K562 (cell line): ENCODE data around the gene SLC35B1. TPM values are rescaled to one million over a fixed set of nuclear protein-coding genes. Genes with fewer than 3 reads are reported as not detected.
A peak's percentile ranks its signal among the peaks of the same experiment; 100 is the strongest.

Experiments used
- E2F3 ChIP-seq: fragments of 250-450 bp; sonication (Bioruptor Pico); IDR thresholded peaks from 2 replicates; pipeline ENCODE4 v1.4.0; 2020; ENCODE audit warnings: mild to moderate bottlenecking
- E2F8 ChIP-seq: fragments of 450-650 bp; IDR thresholded peaks from 2 replicates; pipeline ENCODE4 v1.7.1; 2018; ENCODE audit warnings: mild to moderate bottlenecking, low read depth; ENCODE audit not compliant: partially characterized antibody
- JUND ChIP-seq, 2 experiments: IDR thresholded peaks; 2 replicates in 1 of 2; 3 replicates in 1 of 2; pipeline ENCODE4 v1.6.1; 2011; ENCODE audit warnings: borderline replicate concordance in 2 of 2, low read depth in 2 of 2, low read length in 2 of 2, improper control_type of control experiment in 1 of 2, missing biosample characterization in 1 of 2, missing genetic modification characterization in 1 of 2, missing genetic modification reagents in 1 of 2
- MAFF ChIP-seq: IDR thresholded peaks from 2 replicates; pipeline ENCODE4 v1.6.1; 2012; ENCODE audit warnings: low read length, improper control_type of control experiment
- MCM5 ChIP-seq: fragments of 450-650 bp; IDR thresholded peaks from 2 replicates; pipeline ENCODE4 v1.6.1; 2016; ENCODE audit warnings: low read depth
- NCOA1 ChIP-seq: fragments of 450-650 bp; IDR thresholded peaks from 2 replicates; pipeline ENCODE4 v1.6.1; 2016; ENCODE audit warnings: low read depth
- NFE2 ChIP-seq: IDR thresholded peaks from 2 replicates; pipeline ENCODE4 v1.6.1; 2014; ENCODE audit warnings: antibody characterized with exemption, low read depth
- PREB ChIP-seq: sonication (generic); formaldehyde crosslinking; IDR thresholded peaks from 2 replicates; pipeline ENCODE4 v1.8.1; 2023; ENCODE audit warnings: mild to moderate bottlenecking, missing genetic modification reagents
- RBM34 ChIP-seq: fragments of 200-400 bp; formaldehyde crosslinking; IDR thresholded peaks from 2 replicates; pipeline ENCODE4 v1.6.1; 2018; ENCODE audit warnings: low read length, borderline replicate concordance; ENCODE audit not compliant: insufficient read depth
- ZBTB12 ChIP-seq: fragments of 250-450 bp; sonication (Bioruptor Pico); IDR thresholded peaks from 2 replicates; pipeline ENCODE4 v1.4.0; 2020
- ZNF217 ChIP-seq: sonication (generic); formaldehyde crosslinking; IDR thresholded peaks from 2 replicates; pipeline ENCODE4 v1.8.0; 2022; ENCODE audit warnings: mild to moderate bottlenecking, missing genetic modification reagents
- ZNF282 ChIP-seq: sonication (generic); formaldehyde crosslinking; IDR thresholded peaks from 2 replicates; pipeline ENCODE4 v1.8.1; 2023; ENCODE audit warnings: missing genetic modification reagents
- polyA plus RNA-seq, 8 experiments: library from polyadenylated mRNA; depleted of rRNA in 4 of 8; stranded (reverse) in 5 of 8; unstranded in 3 of 8; fragments of >200 nt; fragmentation: Nextera tagmentation in 2 of 8; fragmentation: Illumina TruSeq in 1 of 8; extraction: Ambion mirVana in 2 of 8; extraction: Trizol in 1 of 8; gene quantifications; 2 replicates each; pipeline versions ENCODE4 v1.2.1 to v1.2.3, GENCODE V29; 2011 to 2014; ENCODE audit warnings: inconsistent platforms in 1 of 8, missing spikeins in 1 of 8
- total RNA-seq, 7 experiments: library from RNA; depleted of rRNA in 6 of 7; stranded (reverse); fragments of >200 nt in 6 of 7; fragmentation: Illumina TruSeq in 2 of 7; extraction: Trizol in 2 of 7; gene quantifications; 2 replicates each; pipeline versions ENCODE4 v1.2.1 to v1.2.3, GENCODE V29; 2011 to 2021; ENCODE audit warnings: low replicate concordance in 1 of 7

SLC35B1 gene
- total and polyA plus RNA-seq, 9 of the 15 experiments (the other 6 are each of a cell fraction or from before 2014, with no cell fraction given): 51.4 to 87.9 (median 66.3) TPM

- TF ChIP-seq PREB (CRISPR knock-in tag) (no peak), RBM34 (no peak), ZNF217 (CRISPR knock-in tag) (no peak), NFE2 (peak; percentile 94), JUND (IDR thresholded peaks at IDR 0.05; ENCODE audit: borderline replicate concordance, low read depth, low read length) (peak; percentile 72; the same call in 1 of the 2 replicates), JUND (tag; IDR thresholded peaks at IDR 0.05; ENCODE audit: borderline replicate concordance, low read depth, low read length) (no peak), E2F3 (CRISPR knock-in tag) (0 out of 2 replicates have a peak, but pooled peaks have one; percentile 14), E2F8 (peak; percentile 79), ZNF282 (no peak), MCM5 (no peak), ZBTB12 (CRISPR knock-in tag) (peak; percentile 95), MAFF (no peak; the same call in 1 of the 2 replicates), NCOA1 (no peak)
Measured at GRCh38 chr17:49707608-49708514, at the start of gene SLC35B1 (continued).
